H9 (cell line): ENCODE measurements around the gene CALHM1. TPM values are rescaled to one million over a fixed set of nuclear protein-coding genes. Genes with fewer than 3 reads are reported as not detected.

Experiments used
- DNase-seq: peaks from one replicate; pipeline ENCODE4 v3.0.0-alpha.2; 2017
- H2AFZ ChIP-seq: one replicate; pipeline ENCODE4 v1.6.1; 2013; ENCODE audit warnings: mild to moderate bottlenecking, low read length, control low read depth, moderate library complexity
- H2AK5ac ChIP-seq: 2 replicates; pipeline ENCODE4 v1.6.1; 2013; ENCODE audit warnings: low read length, control low read depth, mixed read lengths; ENCODE audit not compliant: insufficient read length
- H2BK120ac ChIP-seq: one replicate; pipeline ENCODE4 v1.6.1; 2013; ENCODE audit warnings: low read depth, mild to moderate bottlenecking, low read length, control low read depth, inconsistent platforms; ENCODE audit not compliant: poor library complexity, severe bottlenecking
- H2BK12ac ChIP-seq: 2 replicates; pipeline ENCODE4 v1.6.1; 2013; ENCODE audit warnings: low read length, control low read depth, mixed read lengths, low read depth; ENCODE audit not compliant: insufficient read length
- H2BK15ac ChIP-seq: 2 replicates; pipeline ENCODE4 v1.6.1; 2013; ENCODE audit warnings: low read depth, low read length, control low read depth
- H2BK20ac ChIP-seq: one replicate; pipeline ENCODE4 v1.6.1; 2013; ENCODE audit warnings: low read depth, mild to moderate bottlenecking, low read length, control low read depth, inconsistent platforms; ENCODE audit not compliant: poor library complexity, severe bottlenecking
- H2BK5ac ChIP-seq: 2 replicates; pipeline ENCODE4 v1.6.1; 2013; ENCODE audit warnings: low read length, control low read depth, mixed read lengths; ENCODE audit not compliant: insufficient read length
- H3K14ac ChIP-seq: 2 replicates; pipeline ENCODE4 v1.6.1; 2013; ENCODE audit warnings: low read length, control low read depth; ENCODE audit not compliant: insufficient read depth
- H3K18ac ChIP-seq: 2 replicates; pipeline ENCODE4 v1.6.1; 2013; ENCODE audit warnings: low read depth, mild to moderate bottlenecking, mixed read lengths, low read length, control low read depth; ENCODE audit not compliant: insufficient read length
- H3K23ac ChIP-seq: 2 replicates; pipeline ENCODE4 v1.6.1; 2013; ENCODE audit warnings: low read length, control low read depth, mixed read lengths, low read depth; ENCODE audit not compliant: insufficient read length
- H3K23me2 ChIP-seq: 2 replicates; pipeline ENCODE4 v1.6.1; 2013; ENCODE audit warnings: low read depth, mild to moderate bottlenecking, mixed read lengths, low read length, control low read depth; ENCODE audit not compliant: insufficient read length, poor library complexity, severe bottlenecking
- H3K27ac ChIP-seq: 2 replicates; pipeline ENCODE4 v1.5.1; 2013; ENCODE audit warnings: low read length, control low read depth, mixed read lengths, low read depth; ENCODE audit not compliant: insufficient read length
- H3K27me3 ChIP-seq: 2 replicates; pipeline ENCODE4 v1.6.1; 2013; ENCODE audit warnings: low read length, control low read depth, inconsistent platforms; ENCODE audit not compliant: insufficient read depth
- H3K4ac ChIP-seq: 2 replicates; pipeline ENCODE4 v1.6.1; 2013; ENCODE audit warnings: low read depth, mild to moderate bottlenecking, control low read depth, inconsistent platforms, low read length, moderate library complexity
- H3K4me1 ChIP-seq: 2 replicates; pipeline ENCODE4 v1.6.1; 2013; ENCODE audit warnings: low read length, control low read depth, inconsistent platforms; ENCODE audit not compliant: insufficient read depth
- H3K4me2 ChIP-seq: 2 replicates; pipeline ENCODE4 v1.6.1; 2013; ENCODE audit warnings: low read length, control low read depth, mixed read lengths; ENCODE audit not compliant: insufficient read length, insufficient read depth
- H3K56ac ChIP-seq: 2 replicates; pipeline ENCODE4 v1.6.1; 2013; ENCODE audit warnings: low read depth, mild to moderate bottlenecking, mixed read lengths, low read length, control low read depth; ENCODE audit not compliant: insufficient read length
- H3K79me1 ChIP-seq: 2 replicates; pipeline ENCODE4 v1.6.1; 2013; ENCODE audit warnings: low read depth, mild to moderate bottlenecking, moderate library complexity, low read length, control low read depth, inconsistent platforms; ENCODE audit not compliant: insufficient read depth, poor library complexity, severe bottlenecking
- H3K79me2 ChIP-seq: 2 replicates; pipeline ENCODE4 v1.6.1; 2013; ENCODE audit warnings: low read length, control low read depth, inconsistent platforms; ENCODE audit not compliant: insufficient read depth
- H3K9ac ChIP-seq: 2 replicates; pipeline ENCODE4 v1.6.1; 2013; ENCODE audit warnings: low read length, control low read depth, mixed read lengths; ENCODE audit not compliant: insufficient read length; ENCODE audit errors: extremely low read depth
- H3K9me3 ChIP-seq: one replicate; pipeline ENCODE4 v1.6.1; 2013; ENCODE audit warnings: low read depth, low read length, inconsistent platforms; ENCODE audit not compliant: control insufficient read depth
- H3T11ph ChIP-seq: one replicate; pipeline ENCODE4 v1.6.1; 2013; ENCODE audit warnings: mild to moderate bottlenecking, low read length, control low read depth, inconsistent platforms
- H4K20me1 ChIP-seq: one replicate; pipeline ENCODE4 v1.6.1; 2013; ENCODE audit not compliant: control insufficient read depth, insufficient read length, insufficient read depth
- H4K5ac ChIP-seq: 2 replicates; pipeline ENCODE4 v1.6.1; 2013; ENCODE audit warnings: low read depth, mild to moderate bottlenecking, mixed read lengths, low read length, control low read depth; ENCODE audit not compliant: insufficient read length
- H4K8ac ChIP-seq: replicated peaks from 2 replicates; pipeline ENCODE4 v1.6.1; 2013; ENCODE audit warnings: low read length, control low read depth, mixed read lengths, low read depth; ENCODE audit not compliant: insufficient read length
- H4K91ac ChIP-seq: 2 replicates; pipeline ENCODE4 v1.6.1; 2013; ENCODE audit warnings: low read depth, mild to moderate bottlenecking, moderate library complexity, mixed read lengths, low read length, control low read depth; ENCODE audit not compliant: insufficient read length
- H3K27ac Mint-ChIP-seq, 3 experiments: 2 replicates in 2 of 3; 3 replicates in 1 of 3; pipeline ENCODE4 v1.8.0; 2020 to 2021; ENCODE audit warnings: mixed read lengths in 3 of 3, mild to moderate bottlenecking in 1 of 3, moderate library complexity in 1 of 3
- H3K27me3 Mint-ChIP-seq: 2 replicates; pipeline ENCODE4 v1.8.0; 2021; ENCODE audit warnings: low read depth, mild to moderate bottlenecking, moderate library complexity, mixed read lengths
- H3K36me3 Mint-ChIP-seq, 3 experiments: 2 replicates in 2 of 3; 3 replicates in 1 of 3; pipeline ENCODE4 v1.8.0; 2020 to 2021; ENCODE audit warnings: low read depth in 3 of 3, mixed read lengths in 3 of 3; ENCODE audit not compliant: insufficient read depth in 1 of 3
- H3K4me1 Mint-ChIP-seq, 2 experiments: 2 replicates each; pipeline ENCODE4 v1.8.0; 2020; ENCODE audit warnings: mixed read lengths in 2 of 2
- H3K4me3 Mint-ChIP-seq, 2 experiments: 2 replicates in 1 of 2; 3 replicates in 1 of 2; pipeline ENCODE4 v1.8.0; 2020 to 2021; ENCODE audit warnings: mild to moderate bottlenecking in 2 of 2, mixed read lengths in 2 of 2, moderate library complexity in 1 of 2
- H3K9me3 Mint-ChIP-seq, 2 experiments: 2 replicates in 1 of 2; 3 replicates in 1 of 2; pipeline ENCODE4 v1.8.0; 2020; ENCODE audit warnings: mild to moderate bottlenecking in 2 of 2, mixed read lengths in 2 of 2, moderate library complexity in 1 of 2
- CTCF ChIP-seq: fragments of 200-600 bp; sonication (generic); conservative IDR thresholded peaks from 3 replicates; pipeline ENCODE4 v1.8.0; 2021; ENCODE audit warnings: antibody characterized with exemption, mild to moderate bottlenecking
- WGBS: extraction: QIAGEN DNeasy Blood & Tissue Kit; methylation state at CpG from one replicate; pipeline ENCODE4 v1.1.7; 2013; ENCODE audit warnings: missing lambda C conversion rate, low lambda C conversion rate, mixed read lengths; ENCODE audit not compliant: insufficient read length; ENCODE audit errors: extremely low coverage; 5-methylcytosine and 5-hydroxymethylcytosine counted together
- total RNA-seq: library from RNA; stranded (reverse); gene quantifications from 2 replicates; pipeline ENCODE4 v1.2.1, GENCODE V29; 2021

The CALHM1 gene
- total RNA-seq, 1 experiment from 2014 or later: 0.13 TPM

GRCh38 chr10:103445767-103446567 is 12.7 kb downstream of the CALHM1 start:
- Histone ChIP-seq H3K23me2 (no peaks in the 10 kb centered on the region), H2BK120ac (no peak overlapping the region), H3K4ac (no peak overlapping the region), H2AK5ac (no peak overlapping the region), H3K56ac (no peak overlapping the region), H2BK20ac (no peak overlapping the region), H3K14ac (no peak overlapping the region), H3T11ph (no peak overlapping the region), H3K27ac (no peak overlapping the region), H3K9ac (no peak overlapping the region), H3K79me1 (no peaks in the 10 kb centered on the region), H2BK12ac (no peak overlapping the region), H4K91ac (no peak overlapping the region), H2AFZ (no peak overlapping the region), H3K18ac (no peak overlapping the region), H4K20me1 (no peaks in the 10 kb centered on the region), H3K9me3 (no peaks in the 10 kb centered on the region), H2BK5ac (no peak overlapping the region), H2BK15ac (no peak overlapping the region), H3K4me2 (no peak overlapping the region), H4K5ac (no peak overlapping the region), H3K27me3 (no peaks in the 10 kb centered on the region), H3K79me2 (no peaks in the 10 kb centered on the region), H4K8ac (no peak overlapping the region), H3K23ac (no peak overlapping the region), H3K4me1 (no peaks in the 10 kb centered on the region)
- no peaks in the 10 kb centered on the region for H3K9me3 Mint-ChIP-seq
- no peak for DNase-seq
- no peak for TF ChIP-seq CTCF
- H3K27me3 Mint-ChIP-seq: no peaks in the 10 kb centered on the region
- H3K27ac Mint-ChIP-seq: no peak overlapping the region
- no CpG with 5 or more reads among the region's 12 CpGs for WGBS
- peaks cover 35 to 78% (median 70%) of the 10 kb centered on the region in 3 experiments for H3K36me3 Mint-ChIP-seq
- H3K4me3 Mint-ChIP-seq: no peak overlapping the region
- peaks cover 2 to 3% of the 10 kb centered on the region in 2 experiments; a peak in 3 of 4 replicates for H3K4me1 Mint-ChIP-seq
